ENCODE results near the gene ANKRD26. TPM values are rescaled to one million over a fixed set of nuclear protein-coding genes. Genes with fewer than 3 reads are reported as not detected.
A peak's percentile ranks its signal among the peaks of the same experiment; 100 is the strongest.

Gene ANKRD26
- total RNA-seq, 1 experiment from 2014 or later: 16.3 TPM

DNA sequence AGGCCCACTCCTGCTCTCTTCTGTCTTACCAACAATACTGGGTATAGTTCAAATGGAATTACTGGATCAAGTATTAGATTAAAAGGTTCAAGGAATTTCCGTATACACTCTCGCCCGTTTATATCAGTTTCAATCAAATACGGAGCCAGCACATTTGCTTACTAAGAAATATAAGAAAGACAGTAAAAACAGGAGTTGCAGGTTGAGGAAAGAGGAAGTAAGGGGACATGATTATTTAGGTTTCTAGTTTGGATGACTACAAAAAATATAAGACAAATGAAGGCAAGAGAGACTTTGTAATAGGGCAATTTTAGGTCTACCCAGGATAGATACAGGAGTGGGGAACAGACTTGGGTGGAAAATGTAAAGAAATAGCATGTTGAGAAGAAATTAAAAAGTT, 129.6 kb downstream of the ANKRD26 start:
- no peaks in the 10 kb centered on the region for H3K27me3 ChIP-seq (ENCODE audit: low read length)
- H2AFZ ChIP-seq (ENCODE audit: low read length): peak overlapping the region; percentile 74
- no peaks in the 10 kb centered on the region for H3K79me2 ChIP-seq (ENCODE audit: low read length)
- H3K4me3 ChIP-seq (ENCODE audit: low read length): no peak overlapping the region
- no peaks in the 10 kb centered on the region for H3K9me3 ChIP-seq (ENCODE audit: low read length)
- H3K36me3 ChIP-seq (ENCODE audit: insufficient read depth, low read length): no peaks in the 10 kb centered on the region
- no peak overlapping the region for H3K4me2 ChIP-seq (ENCODE audit: low read depth, low read length, poor library complexity, severe bottlenecking)
- no peak for DNase-seq
- no peak overlapping the region for H3K9ac ChIP-seq (ENCODE audit: low read length)
- H3K4me1 ChIP-seq (ENCODE audit: low read length): peaks cover 8% of the 10 kb centered on the region
- no peaks in the 10 kb centered on the region for H4K20me1 ChIP-seq (ENCODE audit: insufficient read depth, low read depth, low read length)
- no peaks in the 10 kb centered on the region for H3K9me2 ChIP-seq (replicated peaks; ENCODE audit: insufficient read depth, low read length)
- peak overlapping the region; percentile 11; the same call in 1 of the 2 replicates for H3K27ac ChIP-seq (ENCODE audit: low read length)

DNA sequence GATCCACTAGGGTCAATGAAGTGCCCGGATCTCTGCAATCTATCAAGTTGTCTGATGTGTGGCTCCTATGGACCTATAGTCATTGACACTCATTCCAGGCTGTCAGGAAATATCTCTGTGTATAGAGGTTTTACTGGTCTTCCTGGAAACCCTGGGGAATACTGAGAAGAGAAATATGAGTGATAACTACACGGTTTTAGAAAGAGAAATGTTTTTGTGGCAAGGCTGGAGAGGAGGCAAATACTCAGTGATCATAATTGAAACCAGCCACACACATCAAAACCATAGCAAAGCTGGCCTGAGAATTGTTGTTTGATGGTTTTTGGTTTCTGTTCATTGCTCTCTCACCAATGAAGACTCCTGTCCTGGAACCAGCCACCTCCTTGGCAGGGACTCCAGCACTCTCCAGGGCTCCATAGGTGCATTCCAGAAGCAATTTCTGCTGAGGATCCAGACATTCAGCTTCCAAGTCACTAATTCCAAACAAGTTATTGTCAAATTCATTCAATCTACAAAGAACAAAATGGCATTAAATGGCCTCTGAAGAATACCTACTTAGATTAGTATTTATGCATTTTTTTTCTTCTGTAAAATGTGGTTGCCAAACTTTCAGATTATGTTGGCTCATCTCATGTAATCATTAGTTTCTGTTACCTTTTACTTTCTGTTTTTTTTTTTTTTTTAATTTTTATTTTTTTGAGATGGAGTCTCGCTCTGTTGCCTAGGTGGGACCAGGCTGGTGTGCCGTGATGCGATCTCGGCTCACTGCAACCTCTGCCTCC, 131.0 kb downstream of the ANKRD26 start:
- Histone ChIP-seq H3K4me3 (ENCODE audit: low read length) (no peak overlapping the region), H2AFZ (ENCODE audit: low read length) (no peak overlapping the region), H3K4me2 (ENCODE audit: low read depth, low read length, poor library complexity, severe bottlenecking) (no peak overlapping the region), H3K4me1 (ENCODE audit: low read length) (peaks cover 8% of the 10 kb centered on the region), H3K79me2 (ENCODE audit: low read length) (no peaks in the 10 kb centered on the region), H3K36me3 (ENCODE audit: insufficient read depth, low read length) (no peaks in the 10 kb centered on the region), H3K27ac (ENCODE audit: low read length) (no peak overlapping the region), H3K9ac (ENCODE audit: low read length) (no peak overlapping the region), H3K9me2 (replicated peaks; ENCODE audit: insufficient read depth, low read length) (no peaks in the 10 kb centered on the region), H3K9me3 (ENCODE audit: low read length) (no peaks in the 10 kb centered on the region), H4K20me1 (ENCODE audit: insufficient read depth, low read depth, low read length) (no peaks in the 10 kb centered on the region), H3K27me3 (ENCODE audit: low read length) (no peaks in the 10 kb centered on the region)
- DNase-seq: no peak

DNA sequence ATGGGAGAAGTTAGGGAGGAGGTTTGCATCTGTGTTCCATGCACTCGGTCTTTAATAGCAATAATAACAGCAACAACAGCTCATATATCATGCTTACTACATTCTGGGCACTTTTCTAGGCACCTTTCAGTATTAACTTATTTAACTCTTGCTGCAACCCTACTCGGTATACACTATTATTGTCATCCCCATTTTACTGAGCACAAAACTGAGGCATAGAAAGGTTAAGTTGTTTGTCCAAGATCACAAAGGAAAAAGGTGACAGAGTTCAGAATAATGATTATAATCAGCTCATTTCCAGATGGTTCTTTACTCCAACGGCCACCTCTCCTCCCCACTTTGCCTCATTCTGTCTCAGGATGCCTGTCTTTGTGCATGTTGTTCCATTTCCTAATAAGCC, 137.5 kb downstream of the ANKRD26 start:
- Histone ChIP-seq H4K20me1 (ENCODE audit: insufficient read depth, low read depth, low read length) (no peaks in the 10 kb centered on the region), H3K27me3 (ENCODE audit: low read length) (no peaks in the 10 kb centered on the region), H3K4me1 (ENCODE audit: low read length) (no peaks in the 10 kb centered on the region), H3K9me3 (ENCODE audit: low read length) (no peaks in the 10 kb centered on the region), H3K27ac (ENCODE audit: low read length) (no peak overlapping the region), H3K9me2 (replicated peaks; ENCODE audit: insufficient read depth, low read length) (no peaks in the 10 kb centered on the region), H3K79me2 (ENCODE audit: low read length) (no peaks in the 10 kb centered on the region), H3K4me3 (ENCODE audit: low read length) (no peak overlapping the region), H3K9ac (ENCODE audit: low read length) (no peak overlapping the region), H3K4me2 (ENCODE audit: low read depth, low read length, poor library complexity, severe bottlenecking) (no peak overlapping the region), H3K36me3 (ENCODE audit: insufficient read depth, low read length) (no peaks in the 10 kb centered on the region), H2AFZ (ENCODE audit: low read length) (no peak overlapping the region)
- no peak for DNase-seq

DNA sequence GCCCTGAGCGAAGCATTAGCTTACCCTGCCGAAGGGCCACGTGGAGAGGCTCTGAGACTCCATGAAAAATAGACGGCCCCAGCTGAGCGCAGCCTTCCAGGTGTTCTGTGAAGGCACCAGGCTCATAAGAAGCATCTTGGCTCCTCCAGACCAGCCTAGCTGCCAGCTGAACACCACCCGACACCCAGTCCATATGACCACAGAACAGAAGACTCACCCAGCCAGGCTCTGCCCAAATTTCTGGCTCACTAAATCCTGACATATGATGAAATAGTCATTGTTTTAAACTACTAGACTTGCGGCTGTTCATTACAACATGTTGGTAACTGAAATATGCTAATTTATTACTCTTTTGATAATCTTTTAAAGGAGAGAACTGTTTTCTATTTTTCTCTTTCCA, 140.0 kb downstream of the ANKRD26 start:
- no peak overlapping the region for H3K4me3 ChIP-seq (ENCODE audit: low read length)
- H4K20me1 ChIP-seq (ENCODE audit: insufficient read depth, low read depth, low read length): no peaks in the 10 kb centered on the region
- H3K9me2 ChIP-seq (replicated peaks; ENCODE audit: insufficient read depth, low read length): no peaks in the 10 kb centered on the region
- H3K9ac ChIP-seq (ENCODE audit: low read length): no peak overlapping the region
- H3K4me2 ChIP-seq (ENCODE audit: low read depth, low read length, poor library complexity, severe bottlenecking): no peak overlapping the region
- no peaks in the 10 kb centered on the region for H3K36me3 ChIP-seq (ENCODE audit: insufficient read depth, low read length)
- no peaks in the 10 kb centered on the region for H3K79me2 ChIP-seq (ENCODE audit: low read length)
- no peak for DNase-seq
- no peak overlapping the region for H3K27ac ChIP-seq (ENCODE audit: low read length)
- no peaks in the 10 kb centered on the region for H3K9me3 ChIP-seq (ENCODE audit: low read length)
- H2AFZ ChIP-seq (ENCODE audit: low read length): no peak overlapping the region
- H3K27me3 ChIP-seq (ENCODE audit: low read length): no peaks in the 10 kb centered on the region
- no peaks in the 10 kb centered on the region for H3K4me1 ChIP-seq (ENCODE audit: low read length)

DNA sequence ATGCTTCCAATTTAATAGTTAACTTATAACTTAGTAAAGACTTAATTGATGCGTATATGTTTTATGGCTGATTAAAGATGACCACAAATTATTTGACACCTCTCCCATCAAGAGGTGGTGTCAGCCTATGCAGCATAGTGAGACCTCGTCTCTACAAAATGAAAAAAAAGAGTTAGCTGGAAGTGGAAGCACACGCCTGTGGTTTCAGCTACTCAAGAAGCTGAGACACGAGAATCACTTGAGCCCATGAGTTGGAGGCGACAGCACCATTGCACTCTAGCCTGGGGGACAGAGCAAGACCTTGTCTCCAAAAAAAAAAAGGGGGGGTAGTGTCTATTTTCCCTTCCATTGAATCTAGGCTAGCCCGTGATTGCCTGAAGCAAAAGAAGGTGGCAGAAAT, 140.5 kb downstream of the ANKRD26 start:
- Histone ChIP-seq H3K36me3 (ENCODE audit: insufficient read depth, low read length) (no peaks in the 10 kb centered on the region), H3K79me2 (ENCODE audit: low read length) (no peaks in the 10 kb centered on the region), H3K9me2 (replicated peaks; ENCODE audit: insufficient read depth, low read length) (no peaks in the 10 kb centered on the region), H3K9me3 (ENCODE audit: low read length) (no peaks in the 10 kb centered on the region), H2AFZ (ENCODE audit: low read length) (no peak overlapping the region), H3K27me3 (ENCODE audit: low read length) (no peaks in the 10 kb centered on the region), H4K20me1 (ENCODE audit: insufficient read depth, low read depth, low read length) (no peaks in the 10 kb centered on the region), H3K4me1 (ENCODE audit: low read length) (no peaks in the 10 kb centered on the region), H3K4me3 (ENCODE audit: low read length) (no peak overlapping the region), H3K9ac (ENCODE audit: low read length) (no peak overlapping the region), H3K4me2 (ENCODE audit: low read depth, low read length, poor library complexity, severe bottlenecking) (no peak overlapping the region), H3K27ac (ENCODE audit: low read length) (no peak overlapping the region)
- no peak for DNase-seq

Small RNAs within 50 kb of the gene (small RNA-seq; reads per million reads assigned to genes)
- gene RNU6-490P: not detected

Other genes with a start within 250 kb of the ANKRD26 start
- 46.0 and 79.8 TPM in 2 replicates for gene ABI1, start 239.5 kb downstream of the ANKRD26 start, total RNA-seq (2014; rRNA removed; shearing (Covaris generic); ENCODE audit: low replicate concordance)
- gene YME1L1, start 53.9 kb upstream of the ANKRD26 start, total RNA-seq (2014; rRNA removed; shearing (Covaris generic); ENCODE audit: low replicate concordance): 51.5 and 121 TPM in 2 replicates
- 18.3 and 21.2 TPM in 2 replicates for gene MASTL, start 54.9 kb upstream of the ANKRD26 start, total RNA-seq (2014; rRNA removed; shearing (Covaris generic); ENCODE audit: low replicate concordance)
- gene ACBD5, start 140.3 kb upstream of the ANKRD26 start, total RNA-seq (2014; rRNA removed; shearing (Covaris generic); ENCODE audit: low replicate concordance): 18.3 and 18.4 TPM in 2 replicates